Parathyroid adenoma (tissue), 2 donors: ENCODE measurements around the gene TBC1D14.
"Not testable (repeated sequence)": the region's sequence is repeated elsewhere in the genome, so short reads cannot be mapped to it uniquely, and the experiment has no call there.

Source experiments
- H2AFZ ChIP-seq: fragments of 300-600 bp; sonication (generic); one replicate; pipeline ENCODE4 v1.7.0; 2017; ENCODE audit warnings: antibody characterized with exemption, mild to moderate bottlenecking
- H3K27ac ChIP-seq: fragments of 300-600 bp; sonication (generic); one replicate; pipeline ENCODE4 v1.7.0; 2017
- H3K27me3 ChIP-seq: fragments of 300-600 bp; sonication (generic); one replicate; pipeline ENCODE4 v1.7.0; 2017; ENCODE audit warnings: low read length; ENCODE audit not compliant: control insufficient read depth, insufficient read depth
- H3K36me3 ChIP-seq: fragments of 300-600 bp; sonication (generic); one replicate; pipeline ENCODE4 v1.7.0; 2017; ENCODE audit warnings: low read length; ENCODE audit not compliant: control insufficient read depth, insufficient read depth
- H3K4me1 ChIP-seq: fragments of 300-600 bp; sonication (generic); one replicate; pipeline ENCODE4 v1.7.0; 2017; ENCODE audit warnings: control low read depth
- H3K4me2 ChIP-seq: fragments of 300-600 bp; sonication (generic); one replicate; pipeline ENCODE4 v1.7.0; 2017; ENCODE audit warnings: low read length
- H3K4me3 ChIP-seq: fragments of 300-600 bp; sonication (generic); one replicate; pipeline ENCODE4 v1.7.0; 2017; ENCODE audit warnings: low read depth, low read length
- H3K79me2 ChIP-seq: fragments of 300-600 bp; sonication (generic); one replicate; pipeline ENCODE4 v1.7.0; 2017; ENCODE audit warnings: control low read depth
- H3K9ac ChIP-seq: fragments of 300-600 bp; sonication (generic); one replicate; pipeline ENCODE4 v1.7.0; 2017; ENCODE audit warnings: mild to moderate bottlenecking
- H3K9me3 ChIP-seq: fragments of 300-600 bp; sonication (generic); one replicate; pipeline ENCODE4 v1.7.0; 2017; ENCODE audit warnings: low read length; ENCODE audit not compliant: control insufficient read depth
- TF ChIP-seq, protein P1 (sequence below): fragments of 300-600 bp; sonication (generic); IDR thresholded peaks from one replicate; pipeline ENCODE4 v1.7.0; 2017; ENCODE audit warnings: antibody characterized with exemption, mild to moderate bottlenecking
- donor health status: primary hyperparathyroidism.

Gene TBC1D14

DNA sequence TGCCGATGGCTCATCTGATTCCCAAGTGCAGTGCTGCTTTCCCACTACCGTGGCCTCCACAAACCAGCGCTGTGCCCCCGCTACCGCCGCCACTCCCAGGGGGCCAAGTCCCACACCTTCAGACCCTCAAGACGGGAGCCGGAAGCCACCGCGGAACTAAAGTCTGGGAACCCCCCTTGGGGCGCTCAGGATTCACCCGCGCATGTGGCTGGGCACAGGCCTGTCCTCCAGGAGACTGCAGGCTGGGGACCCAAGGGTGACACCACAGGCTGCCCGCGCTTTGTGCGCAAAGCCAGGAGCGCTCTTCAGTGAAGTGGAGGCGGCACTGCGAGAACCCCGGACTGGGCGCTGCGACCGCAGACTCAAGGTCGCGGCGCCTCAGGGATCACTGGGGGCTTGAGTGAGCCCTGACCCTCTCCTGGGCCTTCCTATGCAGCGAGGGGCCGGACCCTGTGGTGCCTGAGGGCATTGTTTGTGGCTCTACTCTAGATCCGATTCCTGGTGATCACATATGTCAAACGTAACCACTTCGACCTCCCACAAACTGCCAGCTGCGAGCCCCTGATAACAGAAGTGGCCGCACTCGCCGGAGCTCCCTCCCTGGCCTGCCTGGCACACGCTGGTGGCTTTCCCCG, 20.4 kb upstream of the TBC1D14 start:
- TF ChIP-seq, protein P1, sequence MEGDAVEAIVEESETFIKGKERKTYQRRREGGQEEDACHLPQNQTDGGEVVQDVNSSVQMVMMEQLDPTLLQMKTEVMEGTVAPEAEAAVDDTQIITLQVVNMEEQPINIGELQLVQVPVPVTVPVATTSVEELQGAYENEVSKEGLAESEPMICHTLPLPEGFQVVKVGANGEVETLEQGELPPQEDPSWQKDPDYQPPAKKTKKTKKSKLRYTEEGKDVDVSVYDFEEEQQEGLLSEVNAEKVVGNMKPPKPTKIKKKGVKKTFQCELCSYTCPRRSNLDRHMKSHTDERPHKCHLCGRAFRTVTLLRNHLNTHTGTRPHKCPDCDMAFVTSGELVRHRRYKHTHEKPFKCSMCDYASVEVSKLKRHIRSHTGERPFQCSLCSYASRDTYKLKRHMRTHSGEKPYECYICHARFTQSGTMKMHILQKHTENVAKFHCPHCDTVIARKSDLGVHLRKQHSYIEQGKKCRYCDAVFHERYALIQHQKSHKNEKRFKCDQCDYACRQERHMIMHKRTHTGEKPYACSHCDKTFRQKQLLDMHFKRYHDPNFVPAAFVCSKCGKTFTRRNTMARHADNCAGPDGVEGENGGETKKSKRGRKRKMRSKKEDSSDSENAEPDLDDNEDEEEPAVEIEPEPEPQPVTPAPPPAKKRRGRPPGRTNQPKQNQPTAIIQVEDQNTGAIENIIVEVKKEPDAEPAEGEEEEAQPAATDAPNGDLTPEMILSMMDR: no peak
- Histone ChIP-seq H3K36me3 (no peaks in the 10 kb centered on the region), H3K9me3 (no peaks in the 10 kb centered on the region), H2AFZ (no peak overlapping the region), H3K4me1 (peaks cover 3% of the 10 kb centered on the region), H3K27me3 (no peaks in the 10 kb centered on the region), H3K27ac (no peak overlapping the region), H3K4me2 (no peak overlapping the region), H3K79me2 (no peaks in the 10 kb centered on the region), H3K9ac (no peak overlapping the region), H3K4me3 (no peak overlapping the region)

DNA sequence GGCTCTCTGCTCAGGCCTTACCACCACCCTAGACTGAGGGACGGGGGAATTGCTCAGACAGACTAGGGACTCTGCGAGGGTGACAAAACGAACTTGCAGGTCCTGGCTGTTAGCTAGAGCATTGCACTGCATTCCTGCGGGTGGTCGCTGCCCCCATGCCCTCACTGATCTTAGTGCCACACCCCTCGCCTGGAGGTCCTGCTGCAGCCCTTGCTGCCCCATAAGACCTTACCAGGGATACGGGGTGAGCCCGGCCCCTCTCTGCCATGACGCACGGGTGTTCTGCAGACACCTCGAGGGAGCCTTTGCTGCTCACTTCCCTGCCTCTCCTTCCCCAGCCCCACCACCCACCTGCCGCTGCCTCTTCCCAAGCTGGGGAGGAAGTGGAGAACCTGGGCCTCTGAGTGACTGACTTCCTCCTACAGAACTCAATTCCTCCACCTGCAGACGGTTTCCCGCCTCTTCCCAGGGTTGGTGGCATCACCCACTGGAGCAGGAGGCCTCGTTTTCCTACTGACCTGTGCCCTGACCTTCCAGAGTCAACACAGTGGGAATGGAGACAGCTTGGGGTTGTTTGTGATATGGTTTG, 19.8 kb upstream of the TBC1D14 start:
- Histone ChIP-seq H3K4me3 (no peak overlapping the region), H3K36me3 (no peaks in the 10 kb centered on the region), H3K27ac (no peak overlapping the region), H3K4me2 (no peak overlapping the region), H3K9ac (no peak overlapping the region), H2AFZ (no peak overlapping the region), H3K27me3 (no peaks in the 10 kb centered on the region), H3K4me1 (peaks cover 3% of the 10 kb centered on the region), H3K79me2 (no peaks in the 10 kb centered on the region), H3K9me3 (no peaks in the 10 kb centered on the region)
- TF ChIP-seq, protein P1: no peak

DNA sequence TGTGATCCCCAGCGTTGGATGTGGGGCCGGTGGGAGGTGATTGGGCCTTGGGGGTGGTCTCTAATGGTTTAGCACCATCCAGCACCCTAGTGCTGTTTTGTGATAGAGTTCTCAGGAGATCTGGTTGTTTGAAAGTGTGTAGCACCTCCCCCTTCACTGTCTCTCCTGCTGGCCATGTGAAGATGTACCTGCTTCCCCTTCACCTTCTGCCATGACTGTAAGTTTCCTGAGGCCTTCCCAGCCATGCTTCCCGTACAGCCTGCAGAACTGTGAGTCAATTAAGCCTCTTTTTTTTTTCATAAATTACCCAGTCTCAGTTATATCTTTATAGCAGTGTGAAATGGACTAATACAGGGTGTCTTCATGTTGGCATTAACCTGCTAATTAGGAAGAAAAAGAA, 19.3 kb upstream of the TBC1D14 start:
- no peak overlapping the region for H3K4me2 ChIP-seq
- H3K9ac ChIP-seq: no peak overlapping the region
- TF ChIP-seq, protein P1: no peak
- H3K79me2 ChIP-seq: no peaks in the 10 kb centered on the region
- no peak overlapping the region for H2AFZ ChIP-seq
- H3K9me3 ChIP-seq: no peaks in the 10 kb centered on the region
- H3K36me3 ChIP-seq: no peaks in the 10 kb centered on the region
- no peak overlapping the region for H3K4me3 ChIP-seq
- H3K27me3 ChIP-seq: no peaks in the 10 kb centered on the region
- peaks cover 3% of the 10 kb centered on the region for H3K4me1 ChIP-seq
- H3K27ac ChIP-seq: no peak overlapping the region

DNA sequence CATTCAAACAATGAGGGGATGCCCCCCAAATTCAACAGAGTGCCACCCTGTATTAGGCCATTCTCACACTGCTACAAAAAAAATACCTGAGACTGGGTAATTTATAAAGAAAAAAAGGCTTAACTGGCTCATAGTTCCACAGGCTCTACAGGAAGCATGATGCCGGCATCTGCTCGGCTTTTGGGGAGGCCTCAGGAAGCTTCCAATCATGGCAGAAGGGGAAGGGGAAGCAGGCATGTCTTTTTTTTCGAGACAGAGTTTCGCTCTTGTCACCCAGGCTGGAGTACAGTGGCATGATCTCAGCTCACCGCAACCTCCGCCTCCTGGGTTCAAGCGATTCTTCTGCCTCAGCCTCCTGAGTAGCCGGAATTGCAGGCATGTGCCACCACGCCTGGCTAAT, 18.7 kb upstream of the TBC1D14 start:
- H3K4me1 ChIP-seq, H3K9ac ChIP-seq, H2AFZ ChIP-seq, H3K27me3 ChIP-seq, H3K27ac ChIP-seq, H3K9me3 ChIP-seq, H3K36me3 ChIP-seq, H3K4me3 ChIP-seq, H3K79me2 ChIP-seq, H3K4me2 ChIP-seq: not testable (repeated sequence)

DNA sequence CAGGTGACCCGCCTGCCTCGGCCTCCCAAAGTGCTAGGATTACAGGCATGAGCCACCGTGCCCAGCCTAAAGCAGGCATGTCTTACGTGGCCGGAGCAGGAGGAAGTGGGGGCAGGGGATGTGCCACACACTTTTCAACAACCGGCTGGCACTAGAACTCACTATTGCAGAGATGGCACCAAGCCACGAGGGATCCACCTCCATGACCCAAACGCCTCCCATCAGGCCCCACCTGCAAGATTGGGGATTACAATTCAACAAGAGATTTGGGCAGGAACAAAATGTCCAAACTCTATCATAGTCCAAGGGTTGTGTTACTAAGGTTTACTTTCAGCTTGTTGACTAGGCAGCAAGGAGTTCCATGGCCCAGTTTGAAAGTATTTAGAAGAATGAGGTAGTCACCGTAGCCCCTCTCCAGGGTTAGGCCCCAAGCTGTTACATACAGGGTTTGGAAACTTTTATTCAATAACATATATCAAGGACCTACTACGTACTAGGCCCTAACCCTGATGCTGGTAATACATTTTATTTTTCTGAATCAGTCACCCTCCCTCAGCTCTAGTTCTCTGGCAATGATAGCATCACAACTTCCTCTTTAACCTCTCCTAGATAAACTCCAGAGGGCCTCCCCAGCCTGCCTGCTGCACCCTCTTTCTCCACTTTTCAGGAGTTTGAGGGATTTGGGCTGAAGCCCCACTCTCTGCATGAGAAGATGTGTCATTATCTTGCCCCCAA, 18.0 kb upstream of the TBC1D14 start:
- Histone ChIP-seq H3K4me3 (no peak overlapping the region), H3K36me3 (no peaks in the 10 kb centered on the region), H3K4me2 (no peak overlapping the region), H3K4me1 (no peaks in the 10 kb centered on the region), H3K79me2 (no peaks in the 10 kb centered on the region), H3K9me3 (no peaks in the 10 kb centered on the region), H3K9ac (no peak overlapping the region), H2AFZ (no peak overlapping the region), H3K27ac (no peak overlapping the region), H3K27me3 (no peaks in the 10 kb centered on the region)
- TF ChIP-seq, protein P1: no peak
